Stimulated activated naive CD8-positive, alpha-beta T cell treated with anti-CD3 and anti-CD28 coated beads, Interleukin-15, Interleukin-2, amounts not matched to agents 100 ng/mL and 50 ng/mL, for 24 hours (primary cell): ENCODE measurements around the gene FBXO46.

Experiments
- H3K27ac Mint-ChIP-seq: one replicate; pipeline ENCODE4 v1.8.0; 2021; ENCODE audit warnings: mild to moderate bottlenecking, mixed read lengths
- H3K27me3 Mint-ChIP-seq: one replicate; pipeline ENCODE4 v1.8.0; 2021; ENCODE audit warnings: mixed read lengths
- H3K36me3 Mint-ChIP-seq: one replicate; pipeline ENCODE4 v1.8.0; 2021; ENCODE audit warnings: low read depth, mixed read lengths
- H3K4me1 Mint-ChIP-seq: one replicate; pipeline ENCODE4 v1.8.0; 2021; ENCODE audit warnings: low read depth, mixed read lengths
- H3K4me3 Mint-ChIP-seq: one replicate; pipeline ENCODE4 v1.8.0; 2021; ENCODE audit warnings: mild to moderate bottlenecking, mixed read lengths
- H3K9me3 Mint-ChIP-seq: one replicate; pipeline ENCODE4 v1.8.0; 2021; ENCODE audit warnings: mixed read lengths

The FBXO46 gene, protein sequence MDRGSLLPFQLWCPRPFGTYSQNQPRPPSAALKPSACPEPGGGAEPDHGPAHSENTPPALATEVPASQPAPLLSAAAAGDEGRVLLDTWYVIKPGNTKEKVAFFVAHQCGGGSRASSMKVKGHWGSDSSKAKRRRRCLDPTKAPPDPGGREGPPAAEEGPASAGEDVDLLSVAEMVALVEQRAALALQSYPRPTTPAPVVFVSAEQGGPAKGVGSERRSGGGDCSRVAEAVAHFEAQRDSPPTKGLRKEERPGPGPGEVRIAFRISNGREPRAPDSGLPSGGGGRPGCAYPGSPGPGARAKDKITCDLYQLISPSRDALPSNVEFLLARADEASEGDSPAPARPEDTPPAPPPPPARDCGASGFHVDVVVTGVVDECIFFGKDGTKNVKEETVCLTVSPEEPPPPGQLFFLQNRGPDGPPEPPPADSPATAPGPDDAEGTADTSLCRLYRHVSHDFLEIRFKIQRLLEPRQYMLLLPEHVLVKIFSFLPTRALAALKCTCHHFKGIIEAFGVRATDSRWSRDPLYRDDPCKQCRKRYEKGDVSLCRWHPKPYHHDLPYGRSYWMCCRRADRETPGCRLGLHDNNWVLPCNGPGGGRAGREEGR

DNA sequence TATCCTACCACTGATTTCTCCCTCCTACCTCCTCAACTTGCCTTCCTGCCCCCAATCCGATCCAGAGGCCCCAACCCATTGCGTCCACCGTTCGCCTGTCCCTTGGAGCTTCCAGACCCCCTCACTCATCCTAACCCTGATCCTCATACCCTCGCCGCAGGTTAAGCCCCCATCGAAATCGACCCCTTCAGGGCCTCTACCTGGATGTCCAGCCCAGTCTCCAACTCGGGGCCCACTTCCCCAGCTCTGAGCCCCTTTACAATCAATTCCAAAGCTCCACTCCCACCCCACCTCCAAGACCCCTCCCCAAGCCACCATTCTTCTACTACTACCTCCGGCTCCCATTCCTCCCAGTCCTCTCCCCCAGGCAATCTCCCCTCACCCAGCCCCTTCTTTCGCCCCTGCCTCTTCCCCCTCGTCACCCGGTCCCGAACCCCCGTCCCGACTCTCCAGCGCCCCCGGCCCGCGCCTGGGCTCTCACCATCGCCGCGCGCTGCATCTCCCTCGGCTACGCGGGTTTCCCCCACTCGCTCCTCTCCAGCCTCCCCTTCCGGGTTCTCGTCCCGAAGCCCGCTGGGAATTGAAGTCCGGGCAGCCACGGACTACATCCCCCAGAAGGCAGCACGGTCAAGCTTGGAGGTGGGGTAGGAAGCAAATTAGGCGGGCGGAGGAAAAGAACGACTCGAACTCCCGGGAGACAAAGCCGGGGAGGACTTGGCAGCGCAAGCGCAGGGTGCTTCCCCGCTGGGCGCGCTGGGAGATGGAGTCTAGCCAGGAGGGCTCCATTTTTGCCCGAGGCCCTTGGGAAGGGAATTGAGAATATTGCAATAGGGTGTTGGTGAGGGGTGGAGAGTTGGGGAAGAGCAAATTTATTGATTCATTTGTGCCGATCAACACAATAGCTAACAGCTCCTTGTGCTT is at the start of gene FBXO46:
TSS of gene FBXO46 (minus strand) at position 529 of the 921 bp plus-strand sequence. CDS start 17,401 bp downstream, outside the sequence.
- H3K27ac Mint-ChIP-seq: peak within 1 kb of the TSS; percentile 92
- no peaks in the 10 kb centered on the region for H3K36me3 Mint-ChIP-seq
- peak within 1 kb of the TSS; percentile 96 for H3K4me3 Mint-ChIP-seq
- peaks cover 20% of the 10 kb centered on the region for H3K4me1 Mint-ChIP-seq
- H3K9me3 Mint-ChIP-seq: no peaks in the 10 kb centered on the region
- no peaks in the 10 kb centered on the region for H3K27me3 Mint-ChIP-seq

GRCh38 chr19:45780146-45780447 is 49.4 kb upstream of the FBXO46 start:
- Mint-ChIP-seq H3K27ac (no peak overlapping the region), H3K4me1 (peaks cover 20% of the 10 kb centered on the region), H3K27me3 (peaks cover 14% of the 10 kb centered on the region), H3K9me3 (no peaks in the 10 kb centered on the region), H3K4me3 (no peak overlapping the region), H3K36me3 (peaks cover 20% of the 10 kb centered on the region)

DNA sequence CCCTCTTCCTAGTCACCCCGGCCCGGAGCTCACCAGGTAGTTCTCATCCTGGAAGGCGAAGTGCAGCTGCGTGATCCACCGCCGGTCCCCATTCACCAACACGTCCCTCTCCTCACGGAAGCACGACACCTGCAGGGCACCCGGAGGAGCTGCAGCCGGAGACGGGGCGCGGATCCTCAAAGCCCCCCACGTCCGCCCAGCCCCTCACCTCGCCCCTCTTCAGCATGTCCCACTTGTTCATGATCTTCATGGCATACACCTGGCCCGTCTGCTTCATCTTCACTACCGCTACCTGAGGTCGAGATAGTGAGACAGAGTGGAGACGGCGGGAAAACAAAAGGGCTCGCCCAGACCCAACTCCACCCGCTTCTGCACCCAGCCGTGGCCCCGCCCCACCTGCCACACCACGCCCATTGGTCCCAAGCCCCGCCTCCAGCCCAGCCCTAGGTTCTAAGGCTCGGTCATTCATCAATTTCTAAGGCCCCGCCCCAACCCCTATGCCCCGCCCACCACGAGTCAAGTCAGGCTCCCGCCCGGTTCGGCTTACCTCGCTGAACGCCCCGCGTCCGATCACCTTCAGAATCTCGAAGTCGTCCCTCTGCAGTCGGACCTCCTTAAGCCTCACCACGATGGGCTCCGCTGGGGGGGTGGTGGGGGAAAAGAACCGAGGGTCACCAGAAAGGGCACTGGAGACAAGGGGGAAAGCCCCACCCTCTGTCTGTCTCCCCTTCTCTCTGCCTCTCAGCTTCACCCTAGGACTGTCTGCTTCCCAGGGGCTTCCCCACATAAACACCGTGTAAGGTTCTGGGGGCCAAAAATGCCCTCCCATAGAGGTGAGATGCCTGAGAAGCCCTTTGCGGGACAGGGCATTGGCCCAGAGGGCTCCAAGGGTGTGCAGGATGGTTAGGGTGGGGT is 48.8 kb upstream of the FBXO46 start:
- peaks cover 20% of the 10 kb centered on the region for H3K4me1 Mint-ChIP-seq
- H3K36me3 Mint-ChIP-seq: peaks cover 19% of the 10 kb centered on the region
- H3K27ac Mint-ChIP-seq: no peak overlapping the region
- H3K4me3 Mint-ChIP-seq: peak overlapping the region; percentile 73
- H3K9me3 Mint-ChIP-seq: no peaks in the 10 kb centered on the region
- H3K27me3 Mint-ChIP-seq: peaks cover 14% of the 10 kb centered on the region

DNA sequence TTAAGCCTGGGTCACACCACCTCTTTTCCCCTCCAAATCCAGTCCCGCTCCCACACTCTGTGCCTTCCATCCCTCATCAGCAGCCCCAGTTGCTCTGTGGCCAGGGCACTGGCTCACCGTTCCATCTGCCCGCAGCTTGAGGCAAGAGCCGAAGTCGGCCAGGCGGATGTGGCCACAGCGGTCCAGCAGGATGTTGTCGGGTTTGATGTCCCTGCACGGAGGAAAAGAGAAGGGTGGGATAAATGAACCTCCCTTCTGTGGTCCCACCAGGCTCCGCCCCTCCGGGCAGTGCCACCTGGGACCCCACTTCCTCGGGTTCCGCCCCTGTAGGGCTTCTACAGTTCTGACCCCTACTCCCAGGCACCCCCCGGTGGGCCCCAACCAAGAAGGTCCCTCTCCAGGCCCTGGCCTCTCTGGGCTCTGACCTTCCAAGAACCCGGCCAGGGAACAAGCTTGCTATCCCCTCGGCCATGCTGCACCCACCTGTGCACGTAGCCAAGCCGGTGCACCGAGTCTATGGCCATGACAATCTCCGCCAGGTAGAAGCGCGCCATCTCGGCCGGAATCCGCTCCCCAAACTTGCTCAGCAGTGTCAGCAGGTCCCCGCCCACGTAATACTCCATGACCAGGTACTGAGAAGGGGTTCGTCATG is 47.4 kb upstream of the FBXO46 start:
- H3K27ac Mint-ChIP-seq: no peak overlapping the region
- H3K36me3 Mint-ChIP-seq: peaks cover 19% of the 10 kb centered on the region
- H3K4me3 Mint-ChIP-seq: no peak overlapping the region
- H3K27me3 Mint-ChIP-seq: peaks cover 14% of the 10 kb centered on the region
- peaks cover 20% of the 10 kb centered on the region for H3K4me1 Mint-ChIP-seq
- no peaks in the 10 kb centered on the region for H3K9me3 Mint-ChIP-seq

- no peaks in the 10 kb centered on the region for H3K9me3 Mint-ChIP-seq
- H3K4me1 Mint-ChIP-seq: peaks cover 20% of the 10 kb centered on the region
- no peak overlapping the region for H3K4me3 Mint-ChIP-seq
- peaks cover 14% of the 10 kb centered on the region for H3K27me3 Mint-ChIP-seq
- H3K36me3 Mint-ChIP-seq: peaks cover 19% of the 10 kb centered on the region
- H3K27ac Mint-ChIP-seq: no peak overlapping the region
Measured at GRCh38 chr19:45777395-45777961, 46.8 kb upstream of the FBXO46 start.

GRCh38 chr19:45774765-45775164 is 44.1 kb upstream of the FBXO46 start:
- Mint-ChIP-seq H3K4me1 (peaks cover 21% of the 10 kb centered on the region), H3K9me3 (no peaks in the 10 kb centered on the region), H3K36me3 (peaks cover 19% of the 10 kb centered on the region), H3K27ac (no peak overlapping the region), H3K4me3 (no peak overlapping the region), H3K27me3 (peaks cover 14% of the 10 kb centered on the region)

- peaks cover 5% of the 10 kb centered on the region for H3K27me3 Mint-ChIP-seq
Measured at GRCh38 chr19:45773384-45773783, 42.7 kb upstream of the FBXO46 start.

GRCh38 chr19:45772912-45773311 is 42.2 kb upstream of the FBXO46 start:
- no peaks in the 10 kb centered on the region for H3K9me3 Mint-ChIP-seq
- H3K4me1 Mint-ChIP-seq: peaks cover 14% of the 10 kb centered on the region
- peaks cover 5% of the 10 kb centered on the region for H3K27me3 Mint-ChIP-seq

More at GRCh38 chr19:45773384-45773783, 42.7 kb upstream of the FBXO46 start:
- H3K27ac Mint-ChIP-seq: no peak overlapping the region
- H3K4me3 Mint-ChIP-seq: no peak overlapping the region
- peaks cover 14% of the 10 kb centered on the region for H3K4me1 Mint-ChIP-seq
- H3K36me3 Mint-ChIP-seq: peaks cover 14% of the 10 kb centered on the region
- H3K9me3 Mint-ChIP-seq: no peaks in the 10 kb centered on the region

DNA sequence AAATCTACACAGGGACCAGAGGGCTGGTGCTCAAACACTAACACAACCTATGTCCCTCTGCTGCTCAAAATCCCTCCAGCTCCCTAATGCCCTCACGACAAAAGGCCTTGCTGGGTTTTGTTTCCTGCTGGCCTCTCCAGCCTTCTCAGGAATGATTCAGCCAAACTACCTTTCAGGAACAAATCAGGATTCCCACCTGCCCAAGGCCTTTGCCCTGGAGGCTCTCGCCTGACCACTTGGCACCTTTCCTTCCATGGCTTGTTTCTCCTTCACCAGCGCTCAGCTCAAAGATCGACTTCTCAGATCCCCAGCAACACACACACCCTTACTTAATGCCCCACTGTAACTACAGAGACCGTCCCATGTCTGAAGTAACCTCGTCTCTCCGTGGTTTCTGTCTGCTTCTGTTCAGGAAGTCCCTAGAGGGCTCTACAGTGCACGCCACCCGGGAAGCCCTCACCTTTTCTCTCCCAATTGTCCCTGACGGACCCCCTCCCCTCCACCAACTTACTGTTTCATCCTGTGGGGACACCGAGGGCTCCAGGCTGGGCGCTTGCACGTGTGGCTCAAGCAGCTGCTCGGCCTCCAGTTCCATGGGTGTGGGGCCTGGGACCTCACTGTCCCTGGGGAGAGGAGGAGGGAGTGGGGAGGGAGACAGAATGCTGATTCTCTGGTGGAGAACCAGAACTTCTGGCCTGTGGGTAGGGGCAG is 41.6 kb upstream of the FBXO46 start:
- Mint-ChIP-seq H3K27me3 (peaks cover 5% of the 10 kb centered on the region), H3K4me1 (peaks cover 15% of the 10 kb centered on the region), H3K9me3 (no peaks in the 10 kb centered on the region), H3K4me3 (no peak overlapping the region), H3K36me3 (peaks cover 8% of the 10 kb centered on the region), H3K27ac (no peak overlapping the region)

More at GRCh38 chr19:45772912-45773311, 42.2 kb upstream of the FBXO46 start:
- no peak overlapping the region for H3K4me3 Mint-ChIP-seq
- peaks cover 13% of the 10 kb centered on the region for H3K36me3 Mint-ChIP-seq
- H3K27ac Mint-ChIP-seq: no peak overlapping the region

- Mint-ChIP-seq H3K9me3 (no peaks in the 10 kb centered on the region), H3K36me3 (peaks cover under 1% of the 10 kb centered on the region), H3K4me1 (peaks cover 15% of the 10 kb centered on the region), H3K27ac (no peak overlapping the region), H3K4me3 (no peak overlapping the region), H3K27me3 (peaks cover 5% of the 10 kb centered on the region)
Measured at GRCh38 chr19:45771311-45771933, 40.7 kb upstream of the FBXO46 start.

DNA sequence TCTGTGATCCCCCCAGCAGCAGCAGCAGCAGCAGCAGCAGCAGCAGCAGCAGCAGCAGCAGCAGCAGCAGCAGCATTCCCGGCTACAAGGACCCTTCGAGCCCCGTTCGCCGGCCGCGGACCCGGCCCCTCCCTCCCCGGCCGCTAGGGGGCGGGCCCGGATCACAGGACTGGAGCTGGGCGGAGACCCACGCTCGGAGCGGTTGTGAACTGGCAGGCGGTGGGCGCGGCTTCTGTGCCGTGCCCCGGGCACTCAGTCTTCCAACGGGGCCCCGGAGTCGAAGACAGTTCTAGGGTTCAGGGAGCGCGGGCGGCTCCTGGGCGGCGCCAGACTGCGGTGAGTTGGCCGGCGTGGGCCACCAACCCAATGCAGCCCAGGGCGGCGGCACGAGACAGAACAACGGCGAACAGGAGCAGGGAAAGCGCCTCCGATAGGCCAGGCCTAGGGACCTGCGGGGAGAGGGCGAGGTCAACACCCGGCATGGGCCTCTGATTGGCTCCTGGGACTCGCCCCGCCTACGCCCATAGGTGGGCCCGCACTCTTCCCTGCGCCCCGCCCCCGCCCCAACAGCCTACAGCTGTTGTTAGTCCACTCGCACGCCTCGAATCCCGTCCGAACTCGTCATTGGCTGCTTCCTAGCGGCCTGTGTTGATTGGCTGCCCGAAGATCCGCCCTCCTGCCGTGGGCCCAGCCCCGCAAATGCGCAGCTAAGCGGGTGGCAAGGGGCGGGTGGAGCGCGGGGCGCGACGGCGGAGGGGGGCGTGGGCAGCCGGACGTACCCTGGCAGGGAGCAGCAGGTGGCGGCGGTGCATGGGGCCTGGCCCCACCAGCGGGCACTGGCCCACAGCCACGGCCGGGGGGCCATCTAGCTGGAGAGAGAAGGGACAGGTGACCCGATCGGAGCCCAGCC is 39.8 kb upstream of the FBXO46 start:
- H3K9me3 Mint-ChIP-seq: no peaks in the 10 kb centered on the region
- peak overlapping the region; percentile 80 for H3K4me3 Mint-ChIP-seq
- no peaks in the 10 kb centered on the region for H3K36me3 Mint-ChIP-seq
- H3K4me1 Mint-ChIP-seq: peaks cover 15% of the 10 kb centered on the region
- H3K27ac Mint-ChIP-seq: peak overlapping the region; percentile 65
- H3K27me3 Mint-ChIP-seq: peaks cover 5% of the 10 kb centered on the region

DNA sequence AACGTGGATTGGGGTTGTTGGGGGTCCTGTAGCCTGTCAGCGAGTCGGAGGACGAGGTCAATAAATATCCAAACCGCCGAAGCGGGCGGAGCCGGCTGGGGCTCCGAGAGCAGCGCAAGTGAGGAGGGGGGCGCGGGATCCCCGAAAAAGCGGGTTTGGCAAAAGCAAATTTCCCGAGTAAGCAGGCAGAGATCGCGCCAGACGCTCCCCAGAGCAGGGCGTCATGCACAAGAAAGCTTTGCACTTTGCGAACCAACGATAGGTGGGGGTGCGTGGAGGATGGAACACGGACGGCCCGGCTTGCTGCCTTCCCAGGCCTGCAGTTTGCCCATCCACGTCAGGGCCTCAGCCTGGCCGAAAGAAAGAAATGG is 39.1 kb upstream of the FBXO46 start:
- Mint-ChIP-seq H3K4me1 (peaks cover 15% of the 10 kb centered on the region), H3K27me3 (peaks cover 9% of the 10 kb centered on the region), H3K27ac (peak overlapping the region; percentile 65), H3K9me3 (no peaks in the 10 kb centered on the region), H3K4me3 (peak overlapping the region; percentile 80), H3K36me3 (no peaks in the 10 kb centered on the region)
